HG02870 (cell line): ENCODE data around the gene HPD.
A peak's percentile ranks its signal among the peaks of the same experiment; 100 is the strongest.
"Not testable (repeated sequence)": the region's sequence is repeated elsewhere in the genome, so short reads cannot be mapped to it uniquely, and the experiment has no call there.

Experiments
- ATAC-seq: cut with Tn5 transposase; IDR thresholded peaks from one replicate; pipeline ENCODE4 v1.9.1; 2021; ENCODE audit warnings: mild to moderate bottlenecking, moderate library complexity; ENCODE audit not compliant: unreplicated experiment

Gene HPD

GRCh38 chr12:121800694-121801594 lies 57.7 kb downstream of the HPD start:
- ATAC-seq: no peak

- peak; percentile 27 for ATAC-seq
Measured at GRCh38 chr12:121799842-121800693, 58.6 kb downstream of the HPD start.

- ATAC-seq: no peak
Measured at GRCh38 chr12:121799156-121799841, 59.4 kb downstream of the HPD start.

GRCh38 chr12:121798787-121799155 lies 59.9 kb downstream of the HPD start:
- ATAC-seq: no peak

GRCh38 chr12:121797937-121798786 lies 60.5 kb downstream of the HPD start:
- ATAC-seq: no peak

GRCh38 chr12:121796855-121797751 lies 61.6 kb downstream of the HPD start:
- ATAC-seq: no peak

- no peak for ATAC-seq
Measured at GRCh38 chr12:121795034-121795968, 63.4 kb downstream of the HPD start.

- ATAC-seq: no peak
Measured at GRCh38 chr12:121794534-121795033, 64.1 kb downstream of the HPD start.

- peak; percentile 41 for ATAC-seq
Measured at GRCh38 chr12:121793838-121794533, 64.7 kb downstream of the HPD start.

- ATAC-seq: peak; percentile 12
Measured at GRCh38 chr12:121793440-121793837, 65.2 kb downstream of the HPD start, which contains the start of gene RHOF. Gene RHOF (minus strand): TSS chr12:121793688. CDS start chr12:121793633, 55 bp downstream.

GRCh38 chr12:121792607-121793439 lies 65.8 kb downstream of the HPD start:
- no peak for ATAC-seq

GRCh38 chr12:121791671-121792551 lies 66.7 kb downstream of the HPD start:
- no peak for ATAC-seq

- ATAC-seq: not testable (repeated sequence)
Measured at GRCh38 chr12:121790785-121791184, 67.9 kb downstream of the HPD start.

- ATAC-seq: peak; percentile 37
Measured at GRCh38 chr12:121789800-121790728, 68.6 kb downstream of the HPD start.
